ENCODE data around the gene SCN4B. TPM values are rescaled to one million over a fixed set of nuclear protein-coding genes. Genes with fewer than 3 reads are reported as not detected.
A peak's percentile ranks its signal among the peaks of the same experiment; 100 is the strongest.

Gene SCN4B
- total and polyA plus RNA-seq, 8 donors = 0.75 to 3.6 (median 1.6) TPM; not detected in 3

DNA sequence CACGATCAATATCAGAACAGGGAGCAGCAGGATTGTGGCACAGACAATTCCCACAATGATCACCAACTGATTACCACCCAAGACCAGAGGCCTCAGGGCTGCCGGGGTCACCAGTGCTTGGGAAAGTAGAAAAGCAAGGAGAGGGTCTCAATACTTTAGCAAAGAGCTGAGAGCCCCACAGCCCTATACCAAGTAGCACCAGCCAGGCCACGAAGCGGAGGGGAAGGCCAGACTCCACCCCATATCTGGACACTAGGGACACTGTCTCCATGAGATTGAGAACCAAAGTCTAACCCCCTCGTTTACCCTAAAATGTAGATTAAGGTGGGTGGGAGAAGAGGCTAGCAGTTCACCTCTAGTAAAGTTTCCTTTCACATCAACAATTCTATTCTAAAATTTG, 47.9 kb upstream of the SCN4B start:
- WGBS, 5 donors = 88 to 92% (median 91%) methylated on average over 5 of the region's 5 CpGs

GRCh38 chr11:118199135-118199534, 46.5 kb upstream of the SCN4B start:
- Histone ChIP-seq H3K36me3 (peaks cover 0 to 6% (median 0%) of the 10 kb centered on the region in 4 donors), H3K27ac (no peak overlapping the region), H3K27me3 (no peaks in the 10 kb centered on the region), H3K4me1 (peaks cover 9 to 39% (median 23%) of the 10 kb centered on the region in 4 donors), H3K4me3 (no peak overlapping the region), H3K9me3 (no peaks in the 10 kb centered on the region)
- no peak for TF ChIP-seq CTCF (IDR thresholded peaks at IDR 0.05)
- no peak for TF ChIP-seq EP300 (IDR thresholded peaks at IDR 0.05)
- TF ChIP-seq POLR2AphosphoS5 (IDR thresholded peaks at IDR 0.05) = no peak
- 73 to 85% (median 79%) methylated on average over 6 of the region's 6 CpGs for WGBS, 5 donors
- DNase-seq = no peak
- intact Hi-C loops (cut with DNase I; ENCODE audit: low total_unique reads) = loop anchor here (10.0 kb wide), 1 partner anchor 96 kb away; no protein-coding TSS in a partner anchor

More for the DNA sequence above, 47.9 kb upstream of the SCN4B start:
- Histone ChIP-seq H3K9me3 (no peaks in the 10 kb centered on the region), H3K4me3 (no peak overlapping the region), H3K36me3 (peaks cover 0 to 6% (median 0%) of the 10 kb centered on the region in 4 donors), H3K4me1 (peaks cover 4 to 26% (median 9%) of the 10 kb centered on the region in 4 donors), H3K27me3 (no peaks in the 10 kb centered on the region), H3K27ac (no peak overlapping the region)
- DNase-seq = no peak
- intact Hi-C loops (cut with DNase I; ENCODE audit: low total_unique reads) = loop anchor here (10.0 kb wide), 1 partner anchor 164 kb away; no protein-coding TSS in a partner anchor
- TF ChIP-seq EP300 (IDR thresholded peaks at IDR 0.05) (no peak), POLR2AphosphoS5 (IDR thresholded peaks at IDR 0.05) (no peak), CTCF (IDR thresholded peaks at IDR 0.05) (no peak), POLR2A (IDR thresholded peaks at IDR 0.05) (no peak)

DNA sequence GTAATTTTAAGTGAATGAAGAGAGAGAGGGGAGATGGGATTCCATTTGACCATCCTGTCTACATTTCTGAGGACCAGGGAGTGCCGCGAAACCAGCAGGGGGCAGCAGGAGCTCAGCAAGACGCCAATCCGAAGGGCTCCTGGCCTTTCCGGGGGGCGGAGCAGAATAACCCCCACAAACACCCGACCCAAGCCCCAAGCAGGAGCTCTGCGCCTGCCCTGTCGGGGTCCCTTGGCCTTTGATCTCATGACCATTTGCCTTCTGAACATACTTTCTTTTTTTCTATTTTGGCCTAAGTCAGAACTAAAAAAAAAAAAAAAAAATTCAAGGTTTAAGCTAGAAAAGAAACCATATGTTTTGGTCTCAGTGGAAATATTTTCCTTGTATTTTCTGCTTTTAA, 45.7 kb upstream of the SCN4B start:
- H3K27ac ChIP-seq = peak overlapping the region in 1 of 5 donors; percentile 16
- TF ChIP-seq CTCF (IDR thresholded peaks at IDR 0.05) (peak in 5 of 7 experiments; percentile 77 to 92 (median 81)), POLR2A (IDR thresholded peaks at IDR 0.05) (no peak), POLR2AphosphoS5 (IDR thresholded peaks at IDR 0.05) (peak in 1 of 3 donors; percentile 45), EP300 (IDR thresholded peaks at IDR 0.05) (no peak)
- peaks cover 9 to 43% (median 25%) of the 10 kb centered on the region in 4 donors for H3K4me1 ChIP-seq
- WGBS, 5 donors = 0 to 1% (median 1%) methylated on average over 8 to 9 of the region's 9 CpGs
- H3K27me3 ChIP-seq = no peaks in the 10 kb centered on the region
- intact Hi-C loops (cut with DNase I; ENCODE audit: low total_unique reads) = loop anchor here (10.0 kb wide), 1 partner anchor 96 kb away; no protein-coding TSS in a partner anchor
- peak overlapping the region in 1 of 4 donors; percentile 20 for H3K4me3 ChIP-seq
- no peaks in the 10 kb centered on the region for H3K9me3 ChIP-seq
- peak; percentile 83 to 92 for DNase-seq
- H3K36me3 ChIP-seq = peaks cover 0 to 6% (median 0%) of the 10 kb centered on the region in 4 donors

DNA sequence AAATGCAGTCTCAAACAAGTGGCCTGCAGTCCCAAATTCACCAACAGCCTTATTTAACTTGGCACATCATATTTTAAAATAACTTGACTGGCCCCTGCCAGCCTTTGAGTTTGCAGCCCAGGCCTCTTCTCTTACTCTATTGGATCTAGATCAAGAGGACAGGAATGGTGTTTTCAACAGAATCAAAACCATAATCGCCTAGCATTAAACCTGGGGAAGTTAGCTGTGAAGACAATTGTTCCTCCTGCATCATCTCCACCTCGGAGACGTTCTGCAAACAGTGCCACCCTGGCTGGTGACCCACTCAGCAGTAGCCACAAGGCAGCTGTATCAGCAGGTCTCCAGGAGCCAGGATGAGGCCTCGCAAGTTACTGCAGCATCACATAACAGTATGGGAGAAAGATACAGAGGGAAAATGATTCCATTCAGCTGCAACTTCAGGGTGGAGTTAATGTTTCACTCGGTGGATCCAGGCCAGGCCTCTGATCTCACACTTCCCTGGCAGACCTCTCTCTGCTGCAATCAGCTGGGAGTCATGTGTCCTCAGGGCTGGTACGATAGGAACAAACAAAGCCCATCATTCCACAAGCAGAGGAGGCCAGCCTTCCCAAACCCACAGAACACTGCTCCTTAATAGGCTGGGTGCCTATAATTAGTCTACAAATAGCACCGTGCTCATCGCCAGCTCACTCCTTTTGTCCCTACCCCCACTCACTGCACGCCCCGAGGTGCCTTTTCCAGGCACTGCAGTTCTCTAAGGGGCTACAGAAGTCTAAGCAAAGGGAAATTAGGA, 42.4 kb upstream of the SCN4B start:
- peaks cover 9 to 36% (median 25%) of the 10 kb centered on the region in 4 donors for H3K4me1 ChIP-seq
- 19 to 33% (median 24%) methylated on average over 9 to 10 of the region's 10 CpGs for WGBS, 5 donors
- peak; percentile 63 to 90 (median 70) for TF ChIP-seq POLR2AphosphoS5 (IDR thresholded peaks at IDR 0.05)
- no peak for TF ChIP-seq CTCF (IDR thresholded peaks at IDR 0.05)
- H3K36me3 ChIP-seq = peaks cover 0 to 6% (median 0%) of the 10 kb centered on the region in 4 donors
- peaks cover 0 to 7% (median 0%) of the 10 kb centered on the region in 4 donors for H3K9me3 ChIP-seq
- no peaks in the 10 kb centered on the region for H3K27me3 ChIP-seq
- intact Hi-C loops (cut with DNase I; ENCODE audit: low total_unique reads) = loop anchor here (10.0 kb wide), 1 partner anchor 100 kb away; no protein-coding TSS in a partner anchor
- H3K27ac ChIP-seq = peak overlapping the region; percentile 31 to 62 (median 60)
- DNase-seq = peak; percentile 94
- H3K4me3 ChIP-seq = no peak overlapping the region

All from stomach (tissue), 9 donors.